Type B pancreatic cell (in vitro differentiated cells): Measurements from ENCODE around the gene TMEM223. TPM values are rescaled to one million over a fixed set of nuclear protein-coding genes. Genes with fewer than 3 reads are reported as not detected.
"Not testable (repeated sequence)": the region's sequence is repeated elsewhere in the genome, so short reads cannot be mapped to it uniquely, and the experiment has no call there.

Experiments used
- DNase-seq: peaks from one replicate; pipeline ENCODE4 v3.0.0; 2021; ENCODE audit warnings: mixed read lengths; ENCODE audit not compliant: unreplicated experiment; ENCODE audit errors: extremely low spot score
- H3K27ac Mint-ChIP-seq: 2 replicates; pipeline ENCODE4 v1.8.0; 2021; ENCODE audit warnings: mild to moderate bottlenecking, mixed read lengths
- H3K27me3 Mint-ChIP-seq: 2 replicates; pipeline ENCODE4 v1.8.0; 2021; ENCODE audit warnings: mixed read lengths
- H3K36me3 Mint-ChIP-seq: 2 replicates; pipeline ENCODE4 v1.8.0; 2021; ENCODE audit warnings: mixed read lengths
- H3K4me1 Mint-ChIP-seq: one replicate; pipeline ENCODE4 v1.8.0; 2021; ENCODE audit warnings: mixed read lengths; ENCODE audit not compliant: unreplicated experiment
- H3K4me3 Mint-ChIP-seq: 2 replicates; pipeline ENCODE4 v1.8.0; 2021; ENCODE audit warnings: mild to moderate bottlenecking, mixed read lengths
- H3K9me3 Mint-ChIP-seq: 2 replicates; pipeline ENCODE4 v1.8.0; 2021; ENCODE audit warnings: mixed read lengths
- total RNA-seq: library from RNA; stranded (reverse); gene quantifications from 2 replicates; pipeline ENCODE4 v1.2.1, GENCODE V29; 2021; ENCODE audit warnings: low replicate concordance
- TF ChIP-seq, protein P1 (sequence below): fragments of 200-600 bp; sonication (generic); conservative IDR thresholded peaks from 2 replicates; pipeline ENCODE4 v1.5.0; 2021; ENCODE audit warnings: antibody characterized with exemption, mild to moderate bottlenecking

TMEM223 gene
- total RNA-seq, 1 donor from 2014 or later = 21.9 TPM

DNA sequence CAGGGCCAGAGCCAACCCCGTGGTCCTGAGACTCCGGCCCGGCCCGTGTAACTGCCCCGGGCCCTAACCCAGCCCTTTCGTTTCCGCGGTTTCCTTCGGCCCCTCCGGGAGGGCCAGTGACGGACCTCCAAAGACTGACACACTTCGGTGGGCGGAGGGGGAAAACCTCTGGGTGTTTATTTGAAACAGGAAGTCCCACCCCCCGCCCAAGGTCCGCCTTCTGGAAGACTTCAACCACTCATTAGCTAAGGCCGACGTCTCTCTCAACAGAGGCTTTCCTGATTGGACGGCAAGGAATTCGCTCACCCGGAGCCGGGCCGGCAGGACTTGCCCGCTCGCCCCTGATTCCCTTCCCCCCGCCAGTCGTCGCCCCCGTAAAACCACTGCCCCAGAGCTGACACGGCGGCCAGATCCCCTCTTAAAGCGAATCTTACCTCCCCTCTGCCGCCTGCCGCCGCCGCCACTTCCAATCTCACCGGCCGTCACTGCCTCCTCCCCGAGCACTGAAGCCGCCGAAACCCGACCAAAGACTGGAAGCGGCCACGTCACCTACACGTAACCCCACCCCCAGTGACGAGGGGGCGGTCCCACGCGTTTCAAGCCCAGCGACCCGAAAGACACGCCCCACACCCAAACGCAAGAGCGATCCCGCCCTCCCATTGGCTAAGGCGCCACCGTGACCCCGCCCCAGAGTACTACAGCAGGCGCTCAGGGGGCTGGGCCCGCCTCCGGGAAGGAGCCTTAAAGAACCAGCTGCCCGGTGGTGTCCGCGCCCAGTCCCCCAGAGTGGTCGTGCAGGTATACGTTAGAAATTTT is 39.9 kb upstream of the TMEM223 start, which contains the start of gene STX5:
Gene STX5, minus strand, starts transcription at position 532 of the 816 bp plus-strand sequence. CDS start 808 bp downstream, outside the sequence.
- Mint-ChIP-seq H3K27me3 (no peaks in the 10 kb centered on the region), H3K4me1 (peaks cover 10% of the 10 kb centered on the region), H3K9me3 (no peaks in the 10 kb centered on the region), H3K4me3 (peak within 1 kb of the TSS; percentile 99), H3K36me3 (peaks cover 19% of the 10 kb centered on the region), H3K27ac (peak within 1 kb of the TSS; percentile 100)
- TF ChIP-seq, protein P1, sequence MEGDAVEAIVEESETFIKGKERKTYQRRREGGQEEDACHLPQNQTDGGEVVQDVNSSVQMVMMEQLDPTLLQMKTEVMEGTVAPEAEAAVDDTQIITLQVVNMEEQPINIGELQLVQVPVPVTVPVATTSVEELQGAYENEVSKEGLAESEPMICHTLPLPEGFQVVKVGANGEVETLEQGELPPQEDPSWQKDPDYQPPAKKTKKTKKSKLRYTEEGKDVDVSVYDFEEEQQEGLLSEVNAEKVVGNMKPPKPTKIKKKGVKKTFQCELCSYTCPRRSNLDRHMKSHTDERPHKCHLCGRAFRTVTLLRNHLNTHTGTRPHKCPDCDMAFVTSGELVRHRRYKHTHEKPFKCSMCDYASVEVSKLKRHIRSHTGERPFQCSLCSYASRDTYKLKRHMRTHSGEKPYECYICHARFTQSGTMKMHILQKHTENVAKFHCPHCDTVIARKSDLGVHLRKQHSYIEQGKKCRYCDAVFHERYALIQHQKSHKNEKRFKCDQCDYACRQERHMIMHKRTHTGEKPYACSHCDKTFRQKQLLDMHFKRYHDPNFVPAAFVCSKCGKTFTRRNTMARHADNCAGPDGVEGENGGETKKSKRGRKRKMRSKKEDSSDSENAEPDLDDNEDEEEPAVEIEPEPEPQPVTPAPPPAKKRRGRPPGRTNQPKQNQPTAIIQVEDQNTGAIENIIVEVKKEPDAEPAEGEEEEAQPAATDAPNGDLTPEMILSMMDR = no peak
- peak; percentile 99 for DNase-seq

DNA sequence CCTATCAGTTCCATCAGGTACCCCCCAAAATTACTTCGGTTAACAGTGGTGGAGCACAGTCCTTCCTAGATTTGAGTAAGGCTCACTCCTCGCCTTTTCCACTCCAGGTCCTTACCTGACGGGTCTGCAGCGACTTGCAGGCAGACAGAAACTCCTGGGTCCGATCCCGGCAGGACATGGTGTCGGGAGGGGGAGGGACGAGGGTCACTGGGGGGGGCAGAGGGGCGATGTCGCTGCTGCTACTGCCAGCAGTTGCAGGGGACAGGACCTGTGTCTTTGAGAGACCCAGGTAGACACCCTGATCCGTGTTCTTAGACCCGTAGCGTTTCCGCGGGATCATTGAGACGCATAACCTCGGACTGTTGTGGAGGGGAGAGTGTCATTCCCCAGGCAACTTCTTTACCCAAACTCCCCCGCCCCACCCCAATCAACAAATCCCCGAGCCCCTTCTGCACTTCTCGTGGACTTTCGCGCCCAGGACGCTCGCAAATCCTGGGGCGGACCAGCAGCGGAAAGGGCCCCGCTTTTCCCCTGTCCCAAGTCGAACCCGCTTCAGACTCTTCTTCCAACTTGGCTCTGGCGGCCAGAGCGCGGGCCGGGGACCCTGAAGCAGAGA is 39.2 kb upstream of the TMEM223 start:
- TF ChIP-seq, protein P1 = no peak
- Mint-ChIP-seq H3K4me3 (peak overlapping the region; percentile 99), H3K36me3 (peaks cover 19% of the 10 kb centered on the region), H3K27me3 (no peaks in the 10 kb centered on the region), H3K4me1 (peaks cover 10% of the 10 kb centered on the region), H3K27ac (peak overlapping the region; percentile 100), H3K9me3 (no peaks in the 10 kb centered on the region)
- peak; percentile 73 for DNase-seq

DNA sequence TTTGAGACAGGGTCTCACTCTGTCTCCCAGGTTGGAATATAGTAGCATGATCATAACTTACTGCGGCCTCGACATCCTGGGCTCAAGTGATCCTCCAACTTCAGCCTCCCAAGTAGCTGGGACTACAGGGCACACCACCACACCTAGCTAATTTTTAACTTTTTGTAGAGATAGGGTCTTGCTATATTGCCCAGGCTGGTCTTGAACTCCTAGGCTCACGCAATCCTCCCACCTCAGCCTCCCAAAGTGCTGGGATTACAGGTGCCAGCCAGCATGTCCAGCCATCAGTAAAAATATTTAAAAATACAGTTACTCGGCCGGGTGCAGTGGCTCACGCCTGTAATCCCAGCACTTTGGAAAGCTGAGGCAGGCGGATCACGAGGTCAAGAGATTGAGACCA is 36.3 kb upstream of the TMEM223 start:
- H3K4me1 Mint-ChIP-seq = peaks cover 10% of the 10 kb centered on the region
- peaks cover 30% of the 10 kb centered on the region for H3K36me3 Mint-ChIP-seq
- not testable (repeated sequence) for DNase-seq, H3K27ac Mint-ChIP-seq, H3K27me3 Mint-ChIP-seq, H3K4me3 Mint-ChIP-seq, H3K9me3 Mint-ChIP-seq

- DNase-seq = no peak
- Mint-ChIP-seq H3K4me3 (no peak overlapping the region), H3K4me1 (no peaks in the 10 kb centered on the region), H3K9me3 (no peaks in the 10 kb centered on the region), H3K27ac (no peak overlapping the region), H3K36me3 (peaks cover 36% of the 10 kb centered on the region), H3K27me3 (no peaks in the 10 kb centered on the region)
- TF ChIP-seq, protein P1 = no peak
Measured at GRCh38 chr11:62823677-62824076, 31.9 kb upstream of the TMEM223 start.

GRCh38 chr11:62817129-62817528 is 25.3 kb upstream of the TMEM223 start:
- H3K4me1 Mint-ChIP-seq = no peaks in the 10 kb centered on the region
- DNase-seq = no peak
- TF ChIP-seq, protein P1 = no peak
- no peak overlapping the region for H3K4me3 Mint-ChIP-seq
- H3K27me3 Mint-ChIP-seq = no peaks in the 10 kb centered on the region
- H3K9me3 Mint-ChIP-seq = no peaks in the 10 kb centered on the region
- peaks cover 14% of the 10 kb centered on the region for H3K36me3 Mint-ChIP-seq
- no peak overlapping the region for H3K27ac Mint-ChIP-seq

GRCh38 chr11:62816557-62816956 is 24.8 kb upstream of the TMEM223 start:
- Mint-ChIP-seq H3K4me3 (no peak overlapping the region), H3K9me3 (no peaks in the 10 kb centered on the region), H3K27ac (no peak overlapping the region), H3K4me1 (no peaks in the 10 kb centered on the region), H3K36me3 (peaks cover 14% of the 10 kb centered on the region), H3K27me3 (no peaks in the 10 kb centered on the region)
- TF ChIP-seq, protein P1 = no peak
- DNase-seq = no peak
